ENCODE data around the gene SHISAL2A.
A peak's percentile ranks its signal among the peaks of the same experiment; 100 is the strongest.
"Not testable (repeated sequence)": the region's sequence is repeated elsewhere in the genome, so short reads cannot be mapped to it uniquely, and the experiment has no call there.

SHISAL2A gene

GRCh38 chr1:52691821-52692220, 58.9 kb downstream of the SHISAL2A start:
- peak; percentile 19 for DNase-seq

DNA sequence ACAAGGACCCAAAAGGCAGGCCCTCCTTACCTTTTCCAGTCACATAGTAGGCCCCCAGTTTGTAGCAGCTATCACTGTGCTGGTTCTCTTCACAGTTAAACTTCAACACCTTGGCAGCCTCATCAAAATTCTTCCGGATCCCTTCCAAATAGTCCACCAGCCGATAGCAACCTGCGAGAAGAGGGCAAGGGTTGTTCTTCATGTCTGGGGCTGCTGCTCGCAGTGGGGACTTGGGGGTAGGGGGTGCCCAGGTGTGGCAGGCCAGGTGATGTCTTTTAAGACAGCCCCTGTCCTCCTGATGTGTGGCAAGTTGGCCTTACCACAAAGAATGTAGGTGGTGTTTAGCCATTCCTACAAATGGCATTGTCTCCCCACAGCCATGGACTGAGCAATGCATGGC, 59.7 kb downstream of the SHISAL2A start:
- DNase-seq: no peak

- not testable (repeated sequence) for DNase-seq
Observed at GRCh38 chr1:52693351-52693750, 60.4 kb downstream of the SHISAL2A start.

- no peak for DNase-seq
Observed at GRCh38 chr1:52693843-52694242, 60.9 kb downstream of the SHISAL2A start.

GRCh38 chr1:52695627-52696026, 62.7 kb downstream of the SHISAL2A start:
- DNase-seq: no peak

GRCh38 chr1:52697795-52698674, 65.1 kb downstream of the SHISAL2A start, which contains the start of gene COA7:
TSS of gene COA7 (minus strand) at chr1:52698347. CDS start at chr1:52698326, 21 bp downstream.
- DNase-seq: peak; percentile 81

DNA sequence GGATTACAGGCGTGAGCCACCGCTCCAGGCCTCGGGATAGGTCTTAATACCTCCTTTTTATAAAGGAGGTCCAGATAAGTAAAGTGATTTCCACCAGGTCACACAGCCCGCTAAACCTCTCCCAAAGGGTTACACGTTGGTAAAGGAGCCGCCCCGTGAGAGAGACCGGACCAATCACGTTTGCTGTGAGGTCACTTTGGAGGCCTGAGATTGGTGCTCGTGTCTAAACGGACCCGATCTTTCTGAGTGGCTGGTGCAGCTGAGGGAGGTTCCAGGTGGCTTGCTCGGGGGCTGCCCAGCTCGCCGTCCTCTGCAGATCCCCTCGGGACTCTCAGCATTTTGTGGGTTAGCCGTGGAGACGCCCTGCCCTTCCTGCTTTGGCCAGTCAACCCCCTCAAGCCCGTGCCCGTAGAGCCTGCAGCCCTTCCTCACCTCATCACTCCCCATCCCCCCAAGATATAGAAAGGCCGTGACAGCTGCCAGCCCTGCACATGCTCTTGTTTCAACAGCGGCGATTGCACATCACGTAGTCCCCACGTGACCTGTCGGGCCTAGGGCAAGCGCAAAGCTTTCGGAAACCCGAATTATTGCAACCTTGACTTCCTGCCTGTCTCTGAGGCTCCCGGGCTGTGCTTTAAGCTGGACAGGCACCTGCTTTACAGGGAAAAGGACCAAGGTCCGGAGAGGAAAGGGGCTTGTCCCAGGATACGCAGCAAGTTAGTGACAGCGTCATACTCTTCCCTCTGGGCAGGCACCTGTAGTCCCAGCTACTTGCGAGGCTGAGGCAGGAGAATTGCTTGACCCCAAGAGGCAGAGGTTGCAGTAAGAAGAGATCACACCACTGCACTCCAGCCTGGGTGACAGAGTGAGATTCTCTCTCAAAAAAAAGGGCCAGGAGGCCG, 70.2 kb downstream of the SHISAL2A start:
- peak; percentile 30 for DNase-seq

GRCh38 chr1:52706136-52706670, 73.2 kb downstream of the SHISAL2A start:
- no peak for DNase-seq
